Measurements from ENCODE around the gene RMDN3.

GRCh38 chr15:40722934-40723333 is 32.1 kb downstream of the RMDN3 start:
- TF ChIP-seq ZNF274 (IDR thresholded peaks at IDR 0.05; ENCODE audit: low read depth, low read length) (no peak), SUZ12 (IDR thresholded peaks at IDR 0.05; ENCODE audit: extremely low read depth, insufficient read depth, insufficient read length) (no peak)
